Cardiac fibroblast (primary cell): ENCODE results near the gene PDLIM1.
A peak's percentile ranks its signal among the peaks of the same experiment; 100 is the strongest.

Experiments
- DNase-seq, 2 donors: peaks; one replicate each; pipeline versions ENCODE4 v3.0.0 to v3.0.0-alpha.2; 2010; ENCODE audit warnings: low read depth in 2 of 2
- H3K4me3 ChIP-seq, 2 donors: replicated peaks in 1 of 2; 1 replicate in 1 of 2; 2 replicates in 1 of 2; pipeline ENCODE4 v1.5.1; 2011; ENCODE audit warnings: low read depth in 2 of 2, low read length in 2 of 2, mild to moderate bottlenecking in 2 of 2, moderate library complexity in 1 of 2
- CTCF ChIP-seq: IDR thresholded peaks from one replicate; pipeline ENCODE4 v1.5.1; 2011; ENCODE audit warnings: low read depth, mild to moderate bottlenecking, low read length, inconsistent platforms

PDLIM1 gene

GRCh38 chr10:95266674-95267095, 24.1 kb downstream of the PDLIM1 start:
- peak; percentile 92 for DNase-seq
- no peak for TF ChIP-seq CTCF
- no peak overlapping the region for H3K4me3 ChIP-seq

- H3K4me3 ChIP-seq = no peak overlapping the region
- no peak for DNase-seq
- no peak for TF ChIP-seq CTCF
Observed at GRCh38 chr10:95265572-95265971, 25.2 kb downstream of the PDLIM1 start.

GRCh38 chr10:95264227-95265051, 26.4 kb downstream of the PDLIM1 start:
- DNase-seq = no peak
- H3K4me3 ChIP-seq = no peak overlapping the region
- no peak for TF ChIP-seq CTCF

- no peak for DNase-seq
- no peak overlapping the region for H3K4me3 ChIP-seq
- no peak for TF ChIP-seq CTCF
Observed at GRCh38 chr10:95263864-95264226, 27.0 kb downstream of the PDLIM1 start.

- no peak for DNase-seq
- no peak overlapping the region for H3K4me3 ChIP-seq
- no peak for TF ChIP-seq CTCF
Observed at GRCh38 chr10:95262763-95263518, 27.9 kb downstream of the PDLIM1 start.

- H3K4me3 ChIP-seq = no peak overlapping the region
- no peak for TF ChIP-seq CTCF
- DNase-seq = no peak
Observed at GRCh38 chr10:95261926-95262325, 28.9 kb downstream of the PDLIM1 start.
